AG10803 (cell line): ENCODE results near the gene TUT7.

Experiments used
- DNase-seq: peaks from one replicate; pipeline ENCODE4 v3.0.0; 2010; ENCODE audit warnings: low read depth
- H3K4me3 ChIP-seq: 2 replicates; pipeline ENCODE4 v1.5.1; 2011; ENCODE audit warnings: mild to moderate bottlenecking, low read length, control low read depth
- TF ChIP-seq, protein P1 (sequence below): conservative IDR thresholded peaks from 2 replicates; pipeline ENCODE4 v1.5.1; 2011; ENCODE audit warnings: mild to moderate bottlenecking, low read length, control low read depth, inconsistent platforms

TUT7 gene

DNA sequence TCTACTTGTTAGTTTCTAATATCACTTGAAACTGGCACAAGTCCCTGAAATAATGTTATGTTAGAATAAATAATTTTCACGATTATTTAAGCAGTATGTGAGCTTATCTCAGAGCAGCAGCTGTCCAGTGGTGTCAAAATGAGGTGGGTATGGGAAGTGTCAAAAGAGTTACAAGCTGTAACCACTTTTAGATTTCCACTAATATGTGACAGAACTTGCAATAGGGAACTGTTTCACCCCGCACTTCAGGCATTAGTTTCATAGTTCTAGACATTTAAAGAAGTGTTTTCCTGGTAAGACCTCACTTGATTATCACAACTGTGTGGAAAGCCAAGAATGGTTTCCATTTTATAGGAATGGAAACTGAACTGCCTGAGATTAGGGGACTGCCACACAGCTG lies 68.9 kb downstream of the TUT7 start:
- TF ChIP-seq, protein P1, sequence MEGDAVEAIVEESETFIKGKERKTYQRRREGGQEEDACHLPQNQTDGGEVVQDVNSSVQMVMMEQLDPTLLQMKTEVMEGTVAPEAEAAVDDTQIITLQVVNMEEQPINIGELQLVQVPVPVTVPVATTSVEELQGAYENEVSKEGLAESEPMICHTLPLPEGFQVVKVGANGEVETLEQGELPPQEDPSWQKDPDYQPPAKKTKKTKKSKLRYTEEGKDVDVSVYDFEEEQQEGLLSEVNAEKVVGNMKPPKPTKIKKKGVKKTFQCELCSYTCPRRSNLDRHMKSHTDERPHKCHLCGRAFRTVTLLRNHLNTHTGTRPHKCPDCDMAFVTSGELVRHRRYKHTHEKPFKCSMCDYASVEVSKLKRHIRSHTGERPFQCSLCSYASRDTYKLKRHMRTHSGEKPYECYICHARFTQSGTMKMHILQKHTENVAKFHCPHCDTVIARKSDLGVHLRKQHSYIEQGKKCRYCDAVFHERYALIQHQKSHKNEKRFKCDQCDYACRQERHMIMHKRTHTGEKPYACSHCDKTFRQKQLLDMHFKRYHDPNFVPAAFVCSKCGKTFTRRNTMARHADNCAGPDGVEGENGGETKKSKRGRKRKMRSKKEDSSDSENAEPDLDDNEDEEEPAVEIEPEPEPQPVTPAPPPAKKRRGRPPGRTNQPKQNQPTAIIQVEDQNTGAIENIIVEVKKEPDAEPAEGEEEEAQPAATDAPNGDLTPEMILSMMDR, result no peak
- no peak for DNase-seq
- H3K4me3 ChIP-seq, result no peak overlapping the region

DNA sequence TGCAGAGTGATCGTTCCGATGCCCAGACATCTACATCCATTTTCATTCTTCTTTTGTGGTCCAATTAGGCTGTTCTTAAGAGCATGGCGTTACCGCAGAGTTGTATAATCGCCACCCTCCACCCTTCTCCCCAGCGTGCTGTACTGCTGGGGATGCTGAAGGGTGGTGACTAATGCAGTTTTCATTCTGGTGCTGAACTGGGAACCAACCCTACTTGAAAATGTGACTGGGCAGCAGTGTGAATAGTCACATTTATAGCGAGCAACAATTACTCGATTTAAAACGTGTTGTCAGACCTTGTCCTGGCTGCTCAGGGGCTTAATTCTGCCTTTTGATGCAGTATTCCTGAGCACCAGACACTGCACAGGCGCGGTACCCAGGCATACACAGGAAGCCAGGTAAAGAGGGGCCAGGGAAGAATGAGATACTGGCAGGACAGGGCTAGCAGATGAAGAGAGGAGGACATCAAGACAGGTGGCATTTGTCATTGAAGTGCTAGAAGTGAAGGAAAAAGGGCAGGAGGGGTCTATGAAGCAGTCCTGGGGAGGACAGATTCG lies 71.2 kb downstream of the TUT7 start:
- H3K4me3 ChIP-seq, result peak overlapping the region; percentile 93
- peak; percentile 89 for DNase-seq

DNA sequence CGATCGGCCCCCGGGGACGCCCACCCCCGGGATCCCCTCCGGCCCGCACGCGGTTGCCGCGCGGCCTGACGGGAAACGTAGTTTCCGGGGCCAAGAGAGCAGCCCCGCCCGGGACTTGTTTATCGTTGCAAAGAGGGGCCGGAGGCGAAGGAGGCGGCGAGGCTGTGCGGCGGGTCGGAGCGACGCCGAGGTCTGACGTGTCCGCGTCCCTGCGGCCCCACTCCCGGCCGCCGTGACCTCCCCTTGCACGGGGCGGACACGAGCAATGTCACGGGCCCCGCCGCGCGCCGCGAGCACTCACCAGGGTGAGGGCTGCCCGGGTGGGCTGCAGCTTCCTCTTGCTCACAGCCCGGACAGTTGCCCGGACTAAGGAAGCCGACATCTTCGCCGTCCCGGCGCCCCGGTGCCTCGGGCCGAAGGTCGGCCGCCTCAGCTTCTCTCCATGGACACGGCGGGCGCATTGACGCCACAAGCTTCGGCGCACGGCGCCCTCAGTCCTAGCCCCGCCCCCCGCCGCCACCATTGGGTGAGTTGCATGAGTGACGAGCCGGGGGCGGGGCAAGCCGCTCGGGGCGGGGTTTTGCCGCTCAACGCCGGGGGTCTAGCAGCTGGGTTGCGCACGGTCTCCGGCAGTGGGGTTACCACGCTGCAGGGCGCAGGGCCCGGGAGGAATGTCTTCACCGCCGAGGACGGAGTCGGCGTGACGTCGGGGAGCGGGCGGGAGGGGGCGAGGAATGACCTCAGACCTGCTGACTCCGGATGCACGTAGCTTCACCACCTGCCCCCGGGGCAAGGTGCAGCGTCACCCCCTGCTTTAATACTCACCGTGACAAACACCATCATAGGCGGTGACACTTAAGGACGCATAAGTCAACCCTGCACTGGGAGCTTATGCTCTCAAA lies 71.9 kb downstream of the TUT7 start, which contains the start of gene ISCA1:
ISCA1 (minus strand) TSS at position 462 of the 902 bp plus-strand sequence; CDS start at position 382, 80 bp downstream.
- TF ChIP-seq, protein P1, result no peak
- DNase-seq, result peak; percentile 90
- peak within 1 kb of the TSS; percentile 93 for H3K4me3 ChIP-seq

More for the DNA sequence above, 71.2 kb downstream of the TUT7 start:
- TF ChIP-seq, protein P1, result no peak

DNA sequence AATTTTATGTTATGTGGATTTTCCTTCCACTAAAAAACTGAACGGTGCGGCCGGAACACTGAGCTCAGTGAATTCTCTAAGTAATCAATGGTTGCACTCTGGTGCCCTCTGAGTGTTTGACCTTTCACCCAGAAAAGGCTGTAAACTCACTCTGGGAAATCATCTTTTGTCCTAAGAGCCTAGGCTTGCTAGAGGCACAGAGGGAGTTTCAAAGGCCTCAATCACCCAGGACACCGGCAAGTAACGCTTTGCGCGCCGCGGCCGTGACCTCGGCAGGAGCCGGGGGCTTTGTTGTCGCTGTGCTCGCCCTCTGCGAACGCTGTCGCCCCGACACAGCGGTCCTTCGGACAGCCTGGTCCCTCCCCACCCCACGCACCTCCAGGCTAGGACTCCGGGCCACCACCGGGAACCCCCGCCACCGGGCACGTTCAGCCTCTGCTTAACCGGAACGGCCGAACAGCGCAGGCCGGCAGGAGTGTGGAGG lies 72.6 kb downstream of the TUT7 start:
- H3K4me3 ChIP-seq, result peak overlapping the region; percentile 93
- TF ChIP-seq, protein P1, result no peak
- peak; percentile 8 for DNase-seq

DNA sequence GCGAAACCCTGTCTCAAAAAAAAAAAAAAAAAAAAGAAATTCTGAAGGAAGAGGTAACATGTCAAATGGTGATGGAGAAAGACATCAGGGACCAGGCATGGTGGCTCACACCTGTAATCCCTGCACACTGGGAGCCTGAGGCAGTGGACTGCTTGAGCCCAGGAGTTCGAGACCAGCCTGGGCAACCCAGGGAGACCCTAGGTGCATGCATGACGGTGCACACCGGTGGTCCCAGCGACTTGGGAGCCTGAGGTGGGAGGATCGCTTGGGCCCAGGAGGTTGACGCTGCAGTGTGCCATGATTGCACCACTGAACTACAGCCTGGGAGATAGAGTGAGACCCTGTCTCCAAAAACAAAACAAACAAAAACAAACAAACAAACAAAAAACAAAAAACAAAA lies 73.6 kb downstream of the TUT7 start:
- H3K4me3 ChIP-seq, result no peak overlapping the region
- TF ChIP-seq, protein P1, result no peak
- no peak for DNase-seq

DNA sequence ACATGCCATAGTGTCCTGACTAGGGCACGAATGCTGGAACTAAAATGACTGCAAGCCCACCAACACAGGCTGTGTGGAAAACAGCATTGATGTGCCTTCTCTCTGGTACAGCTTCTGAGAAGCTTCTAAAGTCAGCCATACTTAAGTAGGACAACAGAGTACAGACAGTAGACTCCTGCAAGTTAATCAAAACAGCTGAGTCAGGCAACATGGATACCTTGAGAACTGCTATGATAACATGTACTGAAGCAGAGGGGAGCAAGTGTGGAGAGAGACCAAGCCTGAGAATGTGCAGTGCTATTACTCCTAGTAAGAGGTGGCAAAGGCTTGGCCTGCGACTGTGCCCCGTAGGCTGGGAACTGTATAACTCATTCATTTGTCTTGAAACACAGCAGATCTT lies 74.4 kb downstream of the TUT7 start:
- TF ChIP-seq, protein P1, result no peak
- H3K4me3 ChIP-seq, result no peak overlapping the region
- no peak for DNase-seq
